KMS-11 (cell line): ENCODE results near the gene ADRA2A.

Source experiments
- H2AFZ ChIP-seq: fragments of 200-600 bp; sonication (generic); 2 replicates; pipeline ENCODE4 v1.6.1; 2016; ENCODE audit warnings: antibody characterized with exemption, mixed run types, low read depth
- H3K27ac ChIP-seq: fragments of 200-600 bp; sonication (generic); 2 replicates; pipeline ENCODE4 v1.6.1; 2016; ENCODE audit warnings: mild to moderate bottlenecking, mixed run types
- H3K27me3 ChIP-seq: fragments of 200-600 bp; sonication (generic); 2 replicates; pipeline ENCODE4 v1.6.1; 2017; ENCODE audit warnings: mild to moderate bottlenecking, low read depth, mixed run types, moderate library complexity; ENCODE audit not compliant: insufficient read depth
- H3K36me3 ChIP-seq: fragments of 200-600 bp; sonication (generic); 2 replicates; pipeline ENCODE4 v1.6.1; 2017; ENCODE audit warnings: mild to moderate bottlenecking, mixed run types; ENCODE audit not compliant: insufficient read depth
- H3K4me1 ChIP-seq: fragments of 200-600 bp; sonication (generic); 2 replicates; pipeline ENCODE4 v1.6.1; 2016; ENCODE audit warnings: mild to moderate bottlenecking, low read depth, mixed run types; ENCODE audit not compliant: poor library complexity, severe bottlenecking
- H3K4me2 ChIP-seq: fragments of 200-600 bp; sonication (generic); 2 replicates; pipeline ENCODE4 v1.7.0; 2016; ENCODE audit warnings: mild to moderate bottlenecking, mixed run types
- H3K4me3 ChIP-seq: fragments of 200-600 bp; sonication (generic); IDR thresholded peaks from 2 replicates; pipeline ENCODE4 v1.6.1; 2017; ENCODE audit warnings: low read depth, low read length, mixed read lengths; ENCODE audit not compliant: insufficient read depth
- H3K79me2 ChIP-seq: fragments of 200-600 bp; sonication (generic); 2 replicates; pipeline ENCODE4 v1.6.1; 2016; ENCODE audit warnings: low read depth, mixed run types; ENCODE audit not compliant: insufficient read depth
- H3K9ac ChIP-seq: fragments of 200-600 bp; sonication (generic); 2 replicates; pipeline ENCODE4 v1.6.1; 2016; ENCODE audit warnings: mild to moderate bottlenecking, mixed run types
- H4K20me1 ChIP-seq: fragments of 200-600 bp; sonication (generic); 2 replicates; pipeline ENCODE4 v1.6.1; 2016; ENCODE audit warnings: mild to moderate bottlenecking, mixed run types; ENCODE audit not compliant: insufficient read depth
- CTCF ChIP-seq: fragments of 200-600 bp; sonication (generic); conservative IDR thresholded peaks from 2 replicates; pipeline ENCODE4 v1.6.1; 2017; ENCODE audit warnings: low read depth, mild to moderate bottlenecking, antibody characterized with exemption, low read length, moderate library complexity, mixed read lengths

ADRA2A gene

GRCh38 chr10:111119637-111120036 is 42.8 kb downstream of the ADRA2A start:
- no peaks in the 10 kb centered on the region for H3K4me1 ChIP-seq
- no peak overlapping the region for H3K27ac ChIP-seq
- no peaks in the 10 kb centered on the region for H3K79me2 ChIP-seq
- no peaks in the 10 kb centered on the region for H3K27me3 ChIP-seq
- H2AFZ ChIP-seq: no peak overlapping the region
- no peaks in the 10 kb centered on the region for H4K20me1 ChIP-seq
- no peak for TF ChIP-seq CTCF
- no peak overlapping the region for H3K4me3 ChIP-seq
- no peak overlapping the region for H3K4me2 ChIP-seq
- H3K9ac ChIP-seq: no peak overlapping the region
- no peaks in the 10 kb centered on the region for H3K36me3 ChIP-seq

DNA sequence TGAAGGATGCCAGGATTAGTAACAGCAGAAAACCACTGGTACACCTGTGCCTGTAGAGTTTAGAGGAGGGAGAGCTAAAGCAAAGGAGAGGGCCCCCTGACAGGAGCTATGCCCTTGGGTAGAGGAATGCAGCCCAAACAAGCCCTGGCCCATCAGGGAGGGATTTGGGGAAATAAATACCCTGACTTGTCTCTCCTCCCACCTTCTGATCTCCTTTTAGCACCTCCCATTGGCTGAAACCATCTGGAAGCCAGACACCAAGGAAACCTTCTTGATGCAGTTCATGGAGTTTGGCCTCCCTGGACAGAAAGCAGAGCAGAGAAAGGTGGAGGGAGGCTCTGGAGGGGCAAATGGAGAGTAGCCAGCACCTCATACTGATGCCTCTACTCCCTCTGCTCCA is 45.3 kb downstream of the ADRA2A start:
- Histone ChIP-seq H3K9ac (no peak overlapping the region), H4K20me1 (no peaks in the 10 kb centered on the region), H3K4me3 (no peak overlapping the region), H2AFZ (no peak overlapping the region), H3K27ac (no peak overlapping the region), H3K4me2 (no peak overlapping the region), H3K4me1 (no peaks in the 10 kb centered on the region), H3K27me3 (no peaks in the 10 kb centered on the region), H3K79me2 (no peaks in the 10 kb centered on the region), H3K36me3 (no peaks in the 10 kb centered on the region)
- no peak for TF ChIP-seq CTCF

- TF ChIP-seq CTCF: no peak
- H3K4me1 ChIP-seq: no peaks in the 10 kb centered on the region
- H3K27me3 ChIP-seq: no peaks in the 10 kb centered on the region
Measured at GRCh38 chr10:111123883-111124282, 47.1 kb downstream of the ADRA2A start.

GRCh38 chr10:111125102-111125501 is 48.3 kb downstream of the ADRA2A start:
- no peaks in the 10 kb centered on the region for H3K36me3 ChIP-seq
- no peak overlapping the region for H3K9ac ChIP-seq
- H3K79me2 ChIP-seq: no peaks in the 10 kb centered on the region
- no peak overlapping the region for H3K27ac ChIP-seq
- no peaks in the 10 kb centered on the region for H3K4me1 ChIP-seq
- no peaks in the 10 kb centered on the region for H3K27me3 ChIP-seq
- H2AFZ ChIP-seq: no peak overlapping the region
- no peak for TF ChIP-seq CTCF
- H3K4me3 ChIP-seq: no peak overlapping the region
- H3K4me2 ChIP-seq: no peak overlapping the region
- no peaks in the 10 kb centered on the region for H4K20me1 ChIP-seq

More at GRCh38 chr10:111123883-111124282, 47.1 kb downstream of the ADRA2A start:
- H2AFZ ChIP-seq: no peak overlapping the region
- H3K4me3 ChIP-seq: no peak overlapping the region
- H3K36me3 ChIP-seq: no peaks in the 10 kb centered on the region
- H3K4me2 ChIP-seq: no peak overlapping the region
- H3K27ac ChIP-seq: no peak overlapping the region
- H3K9ac ChIP-seq: no peak overlapping the region
- H3K79me2 ChIP-seq: no peaks in the 10 kb centered on the region
- H4K20me1 ChIP-seq: no peaks in the 10 kb centered on the region
